SK-N-MC (cell line): ENCODE results near the gene COLEC11.

ENCODE experiments used
- EZH2 ChIP-seq: fragments of 200-600 bp; sonication (generic); IDR thresholded peaks from one replicate; pipeline ENCODE4 v1.6.1; 2017; ENCODE audit warnings: antibody characterized with exemption
- FOXP2 ChIP-seq: optimal IDR thresholded peaks from 2 replicates; pipeline ENCODE3; 2011; ENCODE audit warnings: mild to moderate bottlenecking, moderate library complexity; ENCODE audit not compliant: insufficient read depth; ENCODE audit errors: extremely low read length, control extremely low read depth
- POLR2AphosphoS5 ChIP-seq: IDR thresholded peaks from 2 replicates; pipeline ENCODE4 v1.6.1; 2012; ENCODE audit warnings: mild to moderate bottlenecking, low read depth, low read length, borderline replicate concordance

GRCh38 chr2:3545788-3546478 is 49.0 kb upstream of the COLEC11 start:
- TF ChIP-seq EZH2 (no peak), POLR2AphosphoS5 (no peak), FOXP2 (no peak)
